Dendritic cell treated with granulocyte-macrophage colony-stimulating factor and Interleukin-4, amounts not matched to agents 40 ng/mL and 50 ng/mL, for 4 days (primary cell): Measurements from ENCODE around the gene MAN1C1.
"Not testable (repeated sequence)": the region's sequence is repeated elsewhere in the genome, so short reads cannot be mapped to it uniquely, and the experiment has no call there.

Experiments
- H3K27ac Mint-ChIP-seq: one replicate; pipeline ENCODE4 v1.8.0; 2022; ENCODE audit warnings: mild to moderate bottlenecking, mixed read lengths
- H3K27me3 Mint-ChIP-seq: one replicate; pipeline ENCODE4 v1.8.0; 2022; ENCODE audit warnings: mild to moderate bottlenecking, mixed read lengths
- H3K36me3 Mint-ChIP-seq: one replicate; pipeline ENCODE4 v1.8.0; 2022; ENCODE audit warnings: low read depth, mixed read lengths
- H3K4me1 Mint-ChIP-seq: one replicate; pipeline ENCODE4 v1.8.0; 2022; ENCODE audit warnings: low read depth, mixed read lengths
- H3K4me3 Mint-ChIP-seq: one replicate; pipeline ENCODE4 v1.8.0; 2022; ENCODE audit warnings: mild to moderate bottlenecking, moderate library complexity, mixed read lengths
- H3K9me3 Mint-ChIP-seq: one replicate; pipeline ENCODE4 v1.8.0; 2022; ENCODE audit warnings: mixed read lengths
- intact Hi-C: fragments of 100-400 bp; cut with micrococcal nuclease; formaldehyde crosslinking; loops from one replicate; pipeline ENCODE4 v1.15.0; 2022

Gene MAN1C1

DNA sequence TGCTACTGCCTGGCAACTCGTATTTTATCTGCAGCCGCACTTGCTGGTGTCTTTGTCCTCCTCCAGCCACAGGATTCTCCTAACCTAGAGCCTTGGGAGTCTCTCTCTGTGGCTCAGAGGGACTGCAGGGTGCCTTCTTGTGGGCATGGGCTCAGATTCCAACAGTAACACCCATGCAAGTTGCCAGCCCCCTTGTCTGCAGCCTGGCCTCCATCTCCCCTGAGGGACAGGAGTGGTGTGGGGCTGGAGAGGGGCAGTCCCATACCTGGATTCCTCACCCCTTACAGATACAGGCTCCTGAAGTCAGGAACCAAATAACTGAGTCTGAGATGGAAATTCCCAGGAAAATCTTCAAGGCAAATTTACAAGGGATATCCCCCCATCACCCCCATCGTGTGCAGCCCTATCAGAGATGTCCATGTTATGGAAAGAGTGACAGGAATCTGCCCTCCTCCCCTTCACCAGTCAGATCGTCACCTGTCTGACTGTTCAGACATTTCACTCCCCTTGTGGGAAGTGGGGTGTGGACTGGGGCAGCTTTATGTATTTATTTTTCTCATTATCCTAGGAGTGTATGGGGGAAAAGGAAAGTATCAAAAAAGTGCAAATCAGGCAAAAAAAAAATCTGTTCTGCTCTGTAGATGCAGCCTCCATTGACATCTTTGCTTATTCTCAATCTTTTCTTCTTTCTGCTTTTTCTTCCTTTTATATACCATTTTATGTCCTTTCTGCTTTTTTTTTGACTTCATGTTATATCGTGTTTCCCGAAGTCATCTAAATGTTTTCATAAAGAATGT, 70.8 kb downstream of the MAN1C1 start:
- Mint-ChIP-seq H3K27me3 (no peaks in the 10 kb centered on the region), H3K27ac (no peak overlapping the region), H3K9me3 (no peaks in the 10 kb centered on the region), H3K36me3 (peaks cover 28% of the 10 kb centered on the region), H3K4me1 (peaks cover 9% of the 10 kb centered on the region), H3K4me3 (no peak overlapping the region)
- intact Hi-C loops, result no loop called here

GRCh38 chr1:25688390-25689119, 72.0 kb downstream of the MAN1C1 start:
- no peaks in the 10 kb centered on the region for H3K9me3 Mint-ChIP-seq
- H3K36me3 Mint-ChIP-seq, result peaks cover 28% of the 10 kb centered on the region
- no peak overlapping the region for H3K4me3 Mint-ChIP-seq
- intact Hi-C loops, result no loop called here
- H3K4me1 Mint-ChIP-seq, result peaks cover 9% of the 10 kb centered on the region
- H3K27ac Mint-ChIP-seq, result no peak overlapping the region
- no peaks in the 10 kb centered on the region for H3K27me3 Mint-ChIP-seq

GRCh38 chr1:25689686-25690381, 73.2 kb downstream of the MAN1C1 start:
- intact Hi-C loops, result no loop called here
- no peaks in the 10 kb centered on the region for H3K9me3 Mint-ChIP-seq
- no peaks in the 10 kb centered on the region for H3K27me3 Mint-ChIP-seq
- H3K36me3 Mint-ChIP-seq, result peaks cover 25% of the 10 kb centered on the region
- no peak overlapping the region for H3K27ac Mint-ChIP-seq
- H3K4me1 Mint-ChIP-seq, result peaks cover 17% of the 10 kb centered on the region
- no peak overlapping the region for H3K4me3 Mint-ChIP-seq

- no peaks in the 10 kb centered on the region for H3K27me3 Mint-ChIP-seq
- intact Hi-C loops, result no loop called here
Observed at GRCh38 chr1:25690396-25690956, 73.9 kb downstream of the MAN1C1 start.

GRCh38 chr1:25691211-25691610, 74.6 kb downstream of the MAN1C1 start:
- intact Hi-C loops, result no loop called here

More at GRCh38 chr1:25690396-25690956, 73.9 kb downstream of the MAN1C1 start:
- Mint-ChIP-seq H3K36me3 (peaks cover 19% of the 10 kb centered on the region), H3K9me3 (no peaks in the 10 kb centered on the region), H3K4me1 (peaks cover 23% of the 10 kb centered on the region), H3K27ac (peak overlapping the region; percentile 37), H3K4me3 (no peak overlapping the region)

GRCh38 chr1:25692560-25692959, 76.0 kb downstream of the MAN1C1 start:
- no peak overlapping the region for H3K4me3 Mint-ChIP-seq
- intact Hi-C loops, result no loop called here
- H3K36me3 Mint-ChIP-seq, result peaks cover 5% of the 10 kb centered on the region
- no peaks in the 10 kb centered on the region for H3K27me3 Mint-ChIP-seq
- H3K4me1 Mint-ChIP-seq, result peaks cover 41% of the 10 kb centered on the region
- H3K9me3 Mint-ChIP-seq, result no peaks in the 10 kb centered on the region
- H3K27ac Mint-ChIP-seq, result no peak overlapping the region

More at GRCh38 chr1:25691211-25691610, 74.6 kb downstream of the MAN1C1 start:
- Mint-ChIP-seq H3K4me1 (peaks cover 30% of the 10 kb centered on the region), H3K27ac (peak overlapping the region; percentile 37), H3K4me3 (no peak overlapping the region), H3K27me3 (no peaks in the 10 kb centered on the region), H3K36me3 (peaks cover 16% of the 10 kb centered on the region), H3K9me3 (no peaks in the 10 kb centered on the region)

GRCh38 chr1:25694167-25695007, 77.8 kb downstream of the MAN1C1 start:
- intact Hi-C loops, result no loop called here
- Mint-ChIP-seq H3K36me3 (peaks cover under 1% of the 10 kb centered on the region), H3K27me3 (no peaks in the 10 kb centered on the region), H3K27ac (peak overlapping the region; percentile 73), H3K4me3 (no peak overlapping the region), H3K4me1 (peaks cover 49% of the 10 kb centered on the region), H3K9me3 (no peaks in the 10 kb centered on the region)

DNA sequence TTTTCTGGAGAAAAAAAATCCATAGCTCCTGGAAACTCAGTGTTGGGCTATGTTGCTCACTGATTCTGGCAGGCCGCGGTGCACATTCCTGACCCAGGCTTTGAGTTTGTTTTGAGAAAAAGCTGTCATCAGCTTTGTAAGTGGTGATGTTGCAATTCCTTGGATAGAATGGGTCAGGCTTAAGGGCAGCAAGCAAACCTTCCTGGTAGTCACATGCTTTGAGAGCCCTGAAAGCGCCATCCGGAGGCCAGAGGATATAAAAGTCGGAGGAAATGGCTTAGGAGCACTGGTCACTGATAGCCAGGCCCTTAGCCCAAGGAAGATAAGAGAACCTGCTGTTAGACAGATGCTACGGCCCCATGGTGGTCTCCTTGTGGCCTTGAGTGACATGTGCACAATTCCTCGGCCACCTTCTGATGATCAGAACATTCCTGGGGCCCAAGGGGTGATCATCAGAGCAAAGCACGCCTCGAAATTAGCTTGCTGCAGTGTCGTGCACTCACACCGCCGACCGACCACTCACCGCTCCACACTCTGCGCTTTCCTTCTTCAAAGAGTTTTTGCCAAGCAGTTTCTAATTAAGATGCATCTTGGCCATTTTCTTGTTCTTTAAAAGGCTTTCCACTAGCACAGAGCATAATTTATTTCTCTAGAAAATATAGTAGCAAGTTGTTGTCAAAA, 78.6 kb downstream of the MAN1C1 start:
- peaks cover 52% of the 10 kb centered on the region for H3K4me1 Mint-ChIP-seq
- peaks cover 5% of the 10 kb centered on the region for H3K36me3 Mint-ChIP-seq
- intact Hi-C loops, result no loop called here
- H3K27ac Mint-ChIP-seq, result peak overlapping the region; percentile 73
- H3K27me3 Mint-ChIP-seq, result no peaks in the 10 kb centered on the region
- no peak overlapping the region for H3K4me3 Mint-ChIP-seq
- no peaks in the 10 kb centered on the region for H3K9me3 Mint-ChIP-seq

DNA sequence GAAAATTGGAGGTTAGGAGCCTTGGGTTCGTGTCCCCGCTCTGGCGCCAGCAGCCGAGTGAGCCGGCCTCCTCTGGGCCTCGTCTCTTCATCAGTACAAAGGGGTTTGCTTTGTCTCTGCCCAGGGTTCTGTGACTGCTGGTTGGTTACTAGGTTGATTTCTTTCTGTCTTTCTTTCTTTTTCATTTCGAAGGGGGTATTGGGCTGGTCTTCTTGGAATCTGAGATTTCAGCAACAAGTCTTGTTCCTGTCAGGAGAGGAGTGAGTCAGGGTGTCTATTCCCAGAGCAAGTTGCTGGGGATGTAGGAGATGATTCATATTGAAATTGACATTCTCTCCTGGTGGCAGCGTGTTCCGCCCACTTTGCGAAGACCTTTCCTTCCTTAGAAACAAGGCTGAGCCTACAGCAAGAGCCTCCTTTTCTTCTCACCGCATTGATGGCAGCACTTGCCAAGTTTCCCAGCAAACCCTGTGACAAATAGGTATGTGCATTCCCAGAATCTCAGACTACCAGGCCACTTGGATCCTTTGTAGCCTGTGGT, 79.2 kb downstream of the MAN1C1 start:
- H3K4me3 Mint-ChIP-seq, result no peak overlapping the region
- peak overlapping the region; percentile 73 for H3K27ac Mint-ChIP-seq
- H3K4me1 Mint-ChIP-seq, result peaks cover 52% of the 10 kb centered on the region
- H3K9me3 Mint-ChIP-seq, result no peaks in the 10 kb centered on the region
- intact Hi-C loops, result no loop called here
- peaks cover 5% of the 10 kb centered on the region for H3K36me3 Mint-ChIP-seq
- no peaks in the 10 kb centered on the region for H3K27me3 Mint-ChIP-seq

- H3K4me3 Mint-ChIP-seq, H3K9me3 Mint-ChIP-seq, H3K27me3 Mint-ChIP-seq, intact Hi-C loops, H3K36me3 Mint-ChIP-seq: not testable (repeated sequence)
- H3K4me1 Mint-ChIP-seq, result peaks cover 52% of the 10 kb centered on the region
- peak overlapping the region; percentile 73 for H3K27ac Mint-ChIP-seq
Observed at GRCh38 chr1:25696643-25697042, 80.1 kb downstream of the MAN1C1 start.

DNA sequence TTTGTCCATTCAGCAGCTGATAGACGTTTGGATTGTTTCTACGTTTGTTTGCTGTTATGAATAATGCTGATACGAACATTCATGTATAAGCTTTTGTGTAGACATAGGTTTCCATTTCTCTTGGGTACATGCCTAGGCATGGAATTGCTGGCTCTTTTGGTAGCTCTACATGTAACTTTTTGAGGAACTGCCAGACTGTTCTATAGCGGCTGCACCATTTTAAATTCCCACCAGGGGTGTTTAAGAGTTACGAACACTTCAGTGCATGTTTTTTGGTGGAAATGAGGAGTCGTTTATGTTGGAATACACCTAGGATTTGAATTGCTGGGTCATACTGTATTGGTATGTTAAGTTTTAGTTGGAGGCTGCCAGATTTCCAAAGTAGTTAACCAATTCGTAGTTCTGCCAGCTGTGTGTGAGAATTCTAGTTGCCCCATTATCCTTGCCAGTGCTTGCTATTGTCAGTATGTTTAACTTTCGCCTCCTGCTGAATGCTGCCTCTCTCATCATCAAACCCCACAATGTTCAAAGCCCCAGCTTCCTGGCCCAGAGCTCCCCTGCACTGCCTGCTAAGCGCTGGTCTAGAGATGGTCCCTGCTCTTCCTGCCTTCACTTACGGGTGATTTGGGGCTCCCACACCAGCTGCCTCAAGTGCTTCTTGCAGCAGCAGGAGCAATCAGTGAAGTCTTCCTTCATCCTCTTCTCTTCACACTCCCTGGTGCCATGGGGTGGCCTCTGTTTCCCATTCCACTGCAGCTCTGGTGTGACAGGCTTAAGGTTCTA, 81.0 kb downstream of the MAN1C1 start:
- Mint-ChIP-seq H3K4me1 (peaks cover 52% of the 10 kb centered on the region), H3K9me3 (no peaks in the 10 kb centered on the region), H3K36me3 (peaks cover 5% of the 10 kb centered on the region), H3K4me3 (no peak overlapping the region), H3K27me3 (no peaks in the 10 kb centered on the region), H3K27ac (no peak overlapping the region)
- intact Hi-C loops, result no loop called here

GRCh38 chr1:25698252-25698651, 81.7 kb downstream of the MAN1C1 start:
- H3K27me3 Mint-ChIP-seq, result peaks cover 2% of the 10 kb centered on the region
- no peak overlapping the region for H3K27ac Mint-ChIP-seq
- no peaks in the 10 kb centered on the region for H3K9me3 Mint-ChIP-seq
- intact Hi-C loops, result no loop called here
- peaks cover 57% of the 10 kb centered on the region for H3K4me1 Mint-ChIP-seq
- H3K36me3 Mint-ChIP-seq, result peaks cover 5% of the 10 kb centered on the region
- no peak overlapping the region for H3K4me3 Mint-ChIP-seq
